Measurements from ENCODE around the gene PFKFB2.

PFKFB2 gene

DNA sequence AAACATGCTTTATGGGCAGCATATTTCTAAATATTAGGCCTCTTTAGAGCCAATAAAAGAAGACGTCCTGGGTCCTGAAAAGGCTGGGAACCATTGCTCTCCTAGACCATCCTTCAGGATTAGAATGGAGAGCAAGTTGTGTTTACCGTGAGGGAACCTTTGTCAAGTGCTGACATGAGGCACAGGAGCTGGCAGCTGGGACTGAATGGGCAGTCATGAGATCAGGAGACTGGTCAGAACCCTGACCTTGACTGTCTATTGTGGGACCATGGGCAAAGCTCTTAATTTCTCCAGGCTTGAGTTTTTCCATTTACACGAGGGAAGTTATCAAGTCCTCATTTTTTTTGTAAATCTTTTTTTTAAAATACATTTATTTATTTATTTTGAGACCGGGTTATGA is 5.2 kb downstream of the PFKFB2 start:
- DNase-seq = no peak
- in situ Hi-C loops (cut with HindIII; ENCODE audit: low pct_ligation_motif_present, low pct_unique_long_range_greater_than_20kb, low sequenced_read_pairs) = no loop called here

DNA sequence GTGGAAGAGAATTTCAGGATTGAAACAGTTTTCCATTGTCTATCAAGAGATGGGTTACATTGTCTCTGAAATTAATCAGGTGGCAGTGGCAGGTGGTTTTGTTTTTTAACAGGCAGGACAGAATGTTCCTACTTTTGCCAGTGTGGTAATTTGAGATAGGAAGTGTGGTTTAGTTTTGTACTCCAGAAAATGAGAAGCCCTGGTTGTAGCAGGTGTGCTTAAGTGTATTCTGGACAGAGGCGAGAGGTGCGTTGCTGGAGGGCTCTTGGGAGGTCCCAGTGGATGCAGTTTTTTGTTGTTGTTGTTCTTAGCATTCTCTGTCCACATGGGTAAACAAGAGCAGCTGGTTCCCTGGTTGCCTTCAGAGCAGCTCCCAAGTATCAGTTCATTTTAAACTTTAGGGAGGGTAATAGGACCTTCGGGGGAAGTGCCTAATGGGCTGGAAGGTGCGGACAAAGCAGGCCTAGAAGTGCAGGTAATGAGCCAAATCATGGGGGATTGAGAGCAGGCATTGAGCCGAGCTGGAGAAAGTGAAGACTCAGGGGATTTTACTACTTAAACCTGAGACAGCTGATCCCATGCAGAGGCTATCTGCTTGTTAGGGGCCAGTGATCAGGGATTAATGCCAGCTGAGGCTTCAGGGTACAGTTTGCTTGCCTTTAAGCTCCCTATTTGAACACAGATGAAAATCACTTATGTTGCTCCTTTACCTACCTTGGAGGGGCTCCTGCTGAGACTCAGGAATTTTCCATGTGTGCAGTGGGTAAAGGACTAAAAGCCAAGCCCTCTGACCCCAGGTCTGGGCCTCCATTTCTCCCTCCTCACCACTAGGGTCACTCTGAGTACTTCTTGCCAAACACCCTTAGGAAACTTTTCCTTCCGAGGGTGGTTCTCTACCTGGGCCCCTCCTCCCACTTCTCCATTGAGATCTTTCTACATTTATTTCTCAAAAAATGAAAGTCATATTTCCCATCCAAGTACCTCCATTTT is 6.1 kb downstream of the PFKFB2 start:
- DNase-seq = no peak
- in situ Hi-C loops (cut with HindIII; ENCODE audit: low pct_ligation_motif_present, low pct_unique_long_range_greater_than_20kb, low sequenced_read_pairs) = no loop called here

DNA sequence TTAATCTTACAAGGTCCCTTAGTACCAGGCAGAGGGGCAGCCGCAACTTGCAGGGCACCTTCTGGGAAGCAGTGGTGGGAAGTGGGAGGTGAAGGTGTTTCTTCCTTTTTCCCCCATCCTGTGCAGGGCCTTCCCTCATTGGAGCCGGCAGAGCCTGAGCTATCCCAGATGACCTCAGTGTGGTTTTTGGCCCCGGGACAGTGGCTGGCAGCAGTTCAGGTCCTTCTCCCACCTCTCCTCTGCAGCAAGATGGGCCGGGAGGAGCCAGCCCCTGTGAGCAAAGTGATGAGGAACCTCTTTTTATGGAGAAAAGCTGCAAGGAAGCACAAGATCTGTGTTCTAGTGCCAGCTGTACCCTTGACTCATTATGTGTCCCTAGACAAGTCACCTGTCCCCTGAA is 6.8 kb downstream of the PFKFB2 start:
- in situ Hi-C loops (cut with HindIII; ENCODE audit: low pct_ligation_motif_present, low pct_unique_long_range_greater_than_20kb, low sequenced_read_pairs) = no loop called here
- no peak for DNase-seq

DNA sequence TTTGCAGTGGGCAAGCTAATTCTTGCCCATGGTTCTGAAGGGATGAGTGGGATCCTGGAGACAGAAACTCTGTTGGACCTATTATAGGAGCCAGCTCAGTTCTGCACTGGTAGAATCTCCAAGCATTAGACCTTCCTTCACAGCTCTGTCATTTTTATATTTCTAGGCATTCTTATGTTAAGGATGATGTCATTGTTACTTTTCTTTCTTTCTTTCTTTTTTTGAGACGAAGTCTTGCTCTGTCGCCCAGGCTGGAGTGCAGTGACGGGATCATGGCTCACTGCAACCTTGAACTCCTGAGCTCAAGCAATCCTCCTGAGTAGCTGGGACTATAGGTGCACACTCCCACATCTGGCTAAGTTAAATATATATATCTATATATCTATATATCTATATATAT is 7.5 kb downstream of the PFKFB2 start:
- in situ Hi-C loops (cut with HindIII; ENCODE audit: low pct_ligation_motif_present, low pct_unique_long_range_greater_than_20kb, low sequenced_read_pairs) = no loop called here
- DNase-seq = no peak

DNA sequence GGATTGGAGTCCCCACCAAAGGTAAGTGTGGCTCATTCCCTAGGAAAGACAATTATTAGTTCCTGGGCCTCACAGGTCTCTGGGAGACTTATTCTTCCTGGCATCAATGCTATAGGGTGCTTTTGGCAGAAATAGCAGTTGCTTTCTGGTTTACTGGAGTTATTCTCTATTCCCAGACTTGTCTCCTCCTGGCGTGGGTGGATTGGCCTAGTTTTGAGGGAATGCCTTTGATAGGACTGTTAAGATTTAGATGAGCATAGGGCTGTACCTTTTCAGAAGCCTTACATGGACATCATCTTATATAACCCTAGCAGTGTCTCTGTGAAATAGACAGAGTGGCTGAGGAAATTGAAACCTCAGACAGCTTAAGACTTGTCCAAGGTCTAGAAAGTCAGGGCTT is 9.0 kb downstream of the PFKFB2 start:
- in situ Hi-C loops (cut with HindIII; ENCODE audit: low pct_ligation_motif_present, low pct_unique_long_range_greater_than_20kb, low sequenced_read_pairs) = no loop called here
- no peak for DNase-seq

DNA sequence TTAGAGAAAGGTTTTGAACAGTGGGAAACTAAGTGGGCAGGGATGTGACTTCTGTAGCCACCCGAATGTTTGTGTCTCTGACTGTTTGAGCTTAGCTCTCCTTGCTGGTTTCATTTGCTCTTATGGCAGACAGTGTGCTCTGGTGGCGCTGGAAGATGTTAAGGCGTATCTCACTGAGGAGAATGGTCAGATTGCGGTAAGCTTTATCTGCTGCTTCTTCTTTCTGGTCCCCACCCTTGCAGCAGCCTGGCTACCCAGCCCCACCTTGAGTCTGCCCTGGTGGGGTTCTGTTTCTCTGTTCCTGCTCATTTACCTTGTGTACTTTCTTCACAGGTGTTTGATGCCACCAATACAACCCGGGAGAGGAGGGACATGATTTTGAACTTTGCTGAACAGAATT is 9.9 kb downstream of the PFKFB2 start:
- DNase-seq = no peak
- in situ Hi-C loops (cut with HindIII; ENCODE audit: low pct_ligation_motif_present, low pct_unique_long_range_greater_than_20kb, low sequenced_read_pairs) = no loop called here

DNA sequence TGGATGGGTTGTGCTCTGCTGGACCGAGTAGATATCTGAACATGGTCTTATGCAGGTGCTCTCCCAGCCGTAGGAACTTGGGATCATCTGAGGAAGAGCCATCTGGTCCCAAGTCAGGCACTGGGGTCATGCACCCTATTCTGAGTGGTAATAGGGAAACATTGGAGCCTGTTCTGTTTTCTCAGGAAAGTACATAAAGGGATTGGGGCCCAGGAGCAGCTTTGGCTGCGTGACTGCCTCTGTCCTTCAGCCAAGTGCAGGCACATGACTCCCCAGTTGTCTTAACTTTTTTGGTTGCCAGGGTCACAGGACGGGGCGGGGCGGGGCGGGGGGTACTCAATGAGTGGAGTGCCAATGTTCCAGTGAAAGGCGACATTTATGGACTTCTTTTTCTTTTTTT is 11.5 kb downstream of the PFKFB2 start:
- DNase-seq = no peak
- in situ Hi-C loops (cut with HindIII; ENCODE audit: low pct_ligation_motif_present, low pct_unique_long_range_greater_than_20kb, low sequenced_read_pairs) = no loop called here

DNA sequence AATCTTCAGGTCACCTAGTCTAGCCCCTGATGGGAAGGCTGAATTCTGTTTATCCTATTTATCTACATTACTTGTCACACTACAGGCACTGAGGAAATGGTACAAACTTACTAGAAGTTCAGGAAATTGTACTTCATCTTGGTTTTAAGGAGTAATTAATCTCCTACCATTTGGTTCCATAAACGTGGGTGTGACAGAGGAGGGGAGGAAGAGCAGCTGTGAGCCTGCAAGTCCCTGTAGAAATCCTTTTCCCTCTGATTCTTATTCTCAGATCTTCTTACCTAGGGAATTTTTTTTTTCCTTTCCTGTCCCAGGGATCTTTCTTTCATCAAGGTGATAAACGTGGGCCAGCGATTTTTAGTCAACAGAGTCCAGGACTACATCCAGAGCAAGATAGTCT is 14.1 kb downstream of the PFKFB2 start:
- no peak for DNase-seq
- in situ Hi-C loops (cut with HindIII; ENCODE audit: low pct_ligation_motif_present, low pct_unique_long_range_greater_than_20kb, low sequenced_read_pairs) = no loop called here

DNA sequence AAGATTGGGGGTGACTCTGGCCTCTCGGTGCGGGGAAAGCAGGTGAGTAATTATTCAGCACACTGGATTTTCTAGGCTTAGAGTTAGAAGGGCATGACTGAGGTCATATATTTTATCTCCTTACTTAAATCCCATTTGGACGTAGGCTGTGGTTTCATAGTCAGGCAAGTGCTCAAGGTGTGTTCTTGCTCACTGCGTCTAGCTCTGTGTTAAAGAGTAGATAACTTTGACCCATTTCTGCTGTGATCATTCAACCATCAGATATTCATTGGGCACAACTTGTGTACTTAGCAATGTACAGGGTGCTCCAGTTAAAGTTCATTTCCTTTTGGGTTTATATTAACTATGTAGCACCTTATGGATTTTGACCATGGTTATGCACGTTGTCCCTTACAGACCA is 14.6 kb downstream of the PFKFB2 start:
- in situ Hi-C loops (cut with HindIII; ENCODE audit: low pct_ligation_motif_present, low pct_unique_long_range_greater_than_20kb, low sequenced_read_pairs) = no loop called here
- no peak for DNase-seq

DNA sequence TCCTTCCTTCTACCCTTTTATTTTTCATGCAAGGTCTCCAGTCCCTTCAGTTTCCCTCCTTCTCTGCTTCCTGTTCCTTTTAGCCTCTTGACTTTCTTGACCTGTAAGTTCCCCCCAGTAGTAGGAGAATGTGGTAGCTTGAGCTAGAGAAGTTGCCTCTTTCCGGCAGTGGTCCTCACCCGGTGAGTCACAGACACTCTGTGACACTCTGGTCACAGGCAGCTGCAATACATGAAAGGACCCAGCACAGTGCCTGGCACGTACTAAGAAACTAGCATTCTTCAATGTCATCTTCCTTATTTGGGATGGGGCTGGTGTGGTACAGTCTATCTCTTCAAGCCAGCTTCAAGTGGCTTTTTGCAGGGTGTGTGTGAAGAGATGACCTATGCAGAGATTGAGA is 16.0 kb downstream of the PFKFB2 start:
- DNase-seq = no peak
- in situ Hi-C loops (cut with HindIII; ENCODE audit: low pct_ligation_motif_present, low pct_unique_long_range_greater_than_20kb, low sequenced_read_pairs) = no loop called here

DNA sequence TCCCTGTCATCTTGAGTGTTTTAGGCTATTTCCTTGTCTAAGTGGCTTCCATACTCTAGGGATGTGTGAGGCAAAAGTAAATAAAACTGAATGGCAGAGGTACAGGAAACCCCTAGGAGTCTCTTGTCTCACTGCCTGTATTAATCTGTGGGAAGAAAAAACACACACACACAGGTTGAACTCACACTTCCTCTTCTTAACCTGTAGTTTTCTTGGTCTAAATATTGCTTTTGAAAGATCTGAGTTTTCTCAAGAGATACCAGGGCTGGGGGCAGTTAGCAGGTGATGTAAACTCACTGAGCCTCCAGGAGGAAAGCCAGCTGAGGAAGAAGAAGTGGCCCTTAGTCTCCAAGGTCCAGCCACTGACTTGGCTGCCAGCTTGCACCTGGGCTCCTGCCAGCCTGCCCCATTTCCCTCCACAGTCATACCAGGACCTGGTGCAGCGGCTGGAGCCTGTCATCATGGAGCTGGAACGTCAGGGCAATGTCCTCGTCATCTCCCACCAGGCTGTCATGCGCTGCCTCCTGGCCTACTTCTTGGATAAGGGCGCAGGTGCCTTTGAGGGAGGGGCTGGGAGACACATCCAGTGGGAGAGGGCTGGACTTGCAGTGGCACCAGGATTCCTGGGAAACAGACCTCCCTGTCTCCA is 16.9 kb downstream of the PFKFB2 start:
- no peak for DNase-seq
- in situ Hi-C loops (cut with HindIII; ENCODE audit: low pct_ligation_motif_present, low pct_unique_long_range_greater_than_20kb, low sequenced_read_pairs) = no loop called here

DNA sequence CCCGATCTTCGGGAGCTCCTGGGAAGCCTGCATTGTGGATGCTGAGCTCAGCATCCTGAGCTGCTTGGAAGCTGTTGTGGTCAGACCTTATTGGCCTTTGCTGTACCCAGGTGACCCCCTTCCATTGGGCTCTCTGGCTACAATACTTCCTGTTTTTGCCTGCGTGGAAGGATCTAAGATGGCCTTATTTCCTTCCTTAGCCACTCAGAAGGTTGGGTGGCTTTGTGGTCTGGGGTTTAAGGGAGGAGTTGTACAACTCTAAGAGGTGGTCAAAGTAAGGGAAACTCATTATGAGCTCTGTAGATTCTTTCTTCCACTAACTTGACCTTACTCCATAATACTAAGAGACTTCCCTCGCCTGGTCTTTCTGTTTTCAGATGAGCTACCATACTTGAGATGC is 17.7 kb downstream of the PFKFB2 start:
- in situ Hi-C loops (cut with HindIII; ENCODE audit: low pct_ligation_motif_present, low pct_unique_long_range_greater_than_20kb, low sequenced_read_pairs) = no loop called here

DNA sequence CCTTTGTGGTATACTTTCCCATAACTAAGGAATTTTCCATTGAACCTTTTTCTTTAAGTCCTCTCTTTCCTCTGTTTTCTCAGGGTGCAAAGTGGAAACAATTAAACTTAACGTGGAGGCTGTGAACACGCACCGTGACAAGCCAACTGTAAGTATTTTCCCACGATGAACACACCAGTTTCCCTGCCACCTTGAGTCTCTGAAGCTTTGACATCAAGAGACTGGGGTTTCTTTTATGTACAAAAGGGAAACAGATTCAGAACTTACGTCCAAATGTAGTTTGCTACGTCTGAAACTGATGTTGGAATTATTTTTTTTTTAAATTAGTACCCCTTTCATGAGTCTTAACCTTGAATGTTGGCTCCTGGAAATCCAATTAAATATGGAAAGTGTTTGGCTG is 18.4 kb downstream of the PFKFB2 start:
- no peak for DNase-seq
- in situ Hi-C loops (cut with HindIII; ENCODE audit: low pct_ligation_motif_present, low pct_unique_long_range_greater_than_20kb, low sequenced_read_pairs) = no loop called here

More for the DNA sequence above, 17.7 kb downstream of the PFKFB2 start:
- no peak for DNase-seq

DNA sequence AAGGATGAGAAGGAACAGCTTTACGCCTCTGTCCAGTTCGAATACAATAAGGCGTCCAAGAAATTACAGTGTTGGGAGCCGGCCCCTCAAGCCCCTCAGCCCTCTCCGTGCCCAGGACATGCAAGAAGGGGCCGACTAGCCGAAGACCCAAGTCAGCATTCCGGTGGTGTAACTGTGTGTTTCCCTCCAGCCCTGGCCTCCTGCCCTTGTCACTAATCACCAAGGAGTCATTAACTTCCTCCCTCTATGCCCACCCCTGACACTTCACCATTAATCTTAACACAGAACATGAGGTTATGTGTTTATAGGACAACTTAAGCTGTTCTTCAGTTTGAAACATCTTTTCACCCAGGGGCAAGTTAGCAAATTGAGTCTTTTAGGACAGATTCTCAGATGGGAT is 19.2 kb downstream of the PFKFB2 start:
- in situ Hi-C loops (cut with HindIII; ENCODE audit: low pct_ligation_motif_present, low pct_unique_long_range_greater_than_20kb, low sequenced_read_pairs) = no loop called here
- no peak for DNase-seq

DNA sequence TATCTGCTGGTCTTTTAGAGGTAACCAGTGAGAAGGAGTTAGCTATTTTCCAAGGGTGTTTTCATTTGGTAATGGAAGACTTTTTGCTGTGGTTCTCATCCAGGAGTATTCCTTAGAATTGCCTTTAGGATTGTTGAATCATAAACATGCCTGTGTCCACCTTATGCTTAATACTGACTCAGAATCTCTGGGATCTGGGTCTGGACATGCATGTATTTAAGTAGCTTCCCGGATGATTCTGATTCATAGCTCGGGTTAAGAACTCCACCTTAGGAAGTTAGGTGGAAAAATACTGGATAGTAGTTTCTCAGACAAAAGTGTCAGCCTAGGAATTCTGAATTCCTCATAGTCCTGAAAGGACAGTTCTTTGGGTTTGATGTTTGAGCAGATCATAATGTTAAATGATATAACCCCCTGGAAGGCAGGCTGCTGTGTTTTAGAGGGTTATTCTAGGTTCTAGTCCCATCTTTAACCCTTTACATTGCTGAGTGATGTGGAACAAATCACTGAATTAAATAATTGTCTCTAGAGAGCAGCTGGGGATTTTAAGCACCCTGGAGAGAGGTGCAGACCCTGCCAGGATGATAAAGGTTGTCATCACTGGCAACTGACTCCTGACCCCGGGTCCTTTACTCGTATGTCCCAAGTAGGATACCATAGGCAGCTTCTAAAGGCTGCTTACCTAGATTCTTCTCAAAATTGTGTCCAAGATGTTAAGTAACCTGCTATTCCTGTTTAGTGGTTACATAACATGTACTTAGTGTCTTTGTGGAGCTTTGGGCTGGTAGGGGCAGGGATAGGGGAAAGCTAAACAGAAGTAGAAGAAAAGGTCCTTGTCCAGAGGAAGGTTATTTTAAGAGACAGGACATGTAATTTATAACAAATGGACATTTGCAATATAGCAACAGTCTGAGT is 21.1 kb downstream of the PFKFB2 start:
- DNase-seq = no peak
- in situ Hi-C loops (cut with HindIII; ENCODE audit: low pct_ligation_motif_present, low pct_unique_long_range_greater_than_20kb, low sequenced_read_pairs) = no loop called here

DNA sequence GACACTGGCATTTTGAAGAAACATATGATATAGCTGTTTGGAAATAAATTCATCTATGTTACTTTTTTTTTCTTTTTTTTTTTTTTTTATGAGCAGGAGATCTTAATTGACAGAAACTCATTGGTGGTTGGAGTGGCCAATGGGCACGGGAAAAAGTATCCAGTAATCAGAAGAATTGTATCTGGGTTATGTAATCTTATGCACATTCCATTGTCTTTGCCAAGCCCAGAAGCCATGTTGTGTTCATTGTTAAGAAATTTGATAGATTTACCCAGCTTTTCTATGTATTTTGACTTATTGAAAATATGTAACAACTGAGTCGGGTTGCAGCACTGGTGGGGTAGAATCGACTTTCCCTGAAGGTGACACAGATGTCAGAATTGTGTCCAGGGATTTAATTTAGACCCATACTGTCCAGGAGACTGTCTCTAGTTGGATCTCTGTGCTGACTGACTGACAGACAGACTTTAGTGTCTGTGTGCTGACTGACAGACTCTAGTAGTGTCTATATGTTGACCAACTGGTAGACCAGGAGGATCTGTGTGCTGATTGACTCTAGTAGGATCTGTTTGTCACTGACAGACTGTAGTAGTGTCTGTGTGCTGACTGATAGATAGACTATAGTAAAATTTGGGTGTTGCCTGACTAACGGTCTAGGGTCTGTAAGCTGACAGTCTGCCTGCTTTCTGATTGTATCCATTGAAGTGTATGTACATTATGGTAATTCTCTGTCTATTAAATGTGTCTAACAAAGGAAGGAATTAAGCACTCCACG is 23.3 kb downstream of the PFKFB2 start:
- in situ Hi-C loops (cut with HindIII; ENCODE audit: low pct_ligation_motif_present, low pct_unique_long_range_greater_than_20kb, low sequenced_read_pairs) = no loop called here
- no peak for DNase-seq

DNA sequence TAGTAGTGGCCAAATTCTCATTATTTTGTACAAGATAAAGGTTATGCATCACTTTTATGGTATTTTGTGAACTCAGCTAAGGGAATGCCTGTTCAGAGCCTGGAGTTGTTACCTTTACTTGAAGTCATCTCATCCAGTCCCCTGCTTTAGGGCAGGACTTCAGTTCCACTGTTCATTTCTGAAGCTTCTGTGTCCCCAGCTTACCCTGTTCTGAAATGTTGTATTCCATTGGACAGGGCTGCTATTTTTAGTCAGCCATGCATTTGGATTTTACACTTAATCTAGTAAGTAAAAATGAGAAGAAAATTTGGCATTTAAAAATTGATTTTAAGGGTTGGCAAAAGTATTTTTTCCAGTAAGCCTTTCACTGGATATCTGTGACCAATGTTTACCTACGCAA is 23.9 kb downstream of the PFKFB2 start:
- DNase-seq = no peak
- in situ Hi-C loops (cut with HindIII; ENCODE audit: low pct_ligation_motif_present, low pct_unique_long_range_greater_than_20kb, low sequenced_read_pairs) = no loop called here

Data from ACHN (cell line).